ENCODE results near the gene SLC22A12.

SLC22A12 gene

DNA sequence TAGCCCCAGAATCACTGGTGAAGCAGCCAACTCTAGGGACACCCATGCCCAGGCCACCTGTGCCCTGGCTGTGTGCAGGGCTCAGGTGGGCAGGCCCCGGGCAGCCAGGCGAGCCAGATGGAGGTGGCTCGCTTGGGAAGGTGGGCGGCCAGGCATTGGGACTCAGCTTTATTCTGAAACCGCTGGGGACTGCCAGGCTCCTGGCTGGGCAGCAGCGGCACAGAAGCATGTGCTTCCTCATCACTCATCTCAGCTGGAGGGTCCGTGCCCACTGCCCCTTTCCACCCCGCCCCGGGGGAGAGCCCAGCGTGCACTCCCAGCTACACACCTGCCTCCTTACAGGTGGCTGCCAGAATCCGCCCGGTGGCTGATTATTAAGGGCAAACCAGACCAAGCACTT, 27.1 kb upstream of the SLC22A12 start:
- DNase-seq (ENCODE audit: low spot score), result no peak

DNA sequence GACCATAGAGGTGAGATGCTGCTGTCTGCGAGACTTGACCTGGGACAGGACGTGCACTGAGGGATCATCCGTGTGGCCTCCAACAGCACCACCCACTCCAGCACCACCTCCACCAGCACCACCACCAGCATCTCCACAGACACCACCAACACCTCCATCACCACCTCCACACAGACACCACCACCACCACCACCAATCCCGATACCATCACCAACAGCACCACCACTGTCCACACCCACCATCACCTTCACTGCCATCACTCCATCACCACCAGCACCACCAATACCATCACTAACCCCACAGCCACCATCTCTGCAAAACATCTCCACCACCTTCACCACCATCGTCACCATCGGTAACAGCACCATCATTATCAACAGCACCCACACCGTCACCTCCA, 26.6 kb upstream of the SLC22A12 start:
- no peak for DNase-seq (ENCODE audit: low spot score)

DNA sequence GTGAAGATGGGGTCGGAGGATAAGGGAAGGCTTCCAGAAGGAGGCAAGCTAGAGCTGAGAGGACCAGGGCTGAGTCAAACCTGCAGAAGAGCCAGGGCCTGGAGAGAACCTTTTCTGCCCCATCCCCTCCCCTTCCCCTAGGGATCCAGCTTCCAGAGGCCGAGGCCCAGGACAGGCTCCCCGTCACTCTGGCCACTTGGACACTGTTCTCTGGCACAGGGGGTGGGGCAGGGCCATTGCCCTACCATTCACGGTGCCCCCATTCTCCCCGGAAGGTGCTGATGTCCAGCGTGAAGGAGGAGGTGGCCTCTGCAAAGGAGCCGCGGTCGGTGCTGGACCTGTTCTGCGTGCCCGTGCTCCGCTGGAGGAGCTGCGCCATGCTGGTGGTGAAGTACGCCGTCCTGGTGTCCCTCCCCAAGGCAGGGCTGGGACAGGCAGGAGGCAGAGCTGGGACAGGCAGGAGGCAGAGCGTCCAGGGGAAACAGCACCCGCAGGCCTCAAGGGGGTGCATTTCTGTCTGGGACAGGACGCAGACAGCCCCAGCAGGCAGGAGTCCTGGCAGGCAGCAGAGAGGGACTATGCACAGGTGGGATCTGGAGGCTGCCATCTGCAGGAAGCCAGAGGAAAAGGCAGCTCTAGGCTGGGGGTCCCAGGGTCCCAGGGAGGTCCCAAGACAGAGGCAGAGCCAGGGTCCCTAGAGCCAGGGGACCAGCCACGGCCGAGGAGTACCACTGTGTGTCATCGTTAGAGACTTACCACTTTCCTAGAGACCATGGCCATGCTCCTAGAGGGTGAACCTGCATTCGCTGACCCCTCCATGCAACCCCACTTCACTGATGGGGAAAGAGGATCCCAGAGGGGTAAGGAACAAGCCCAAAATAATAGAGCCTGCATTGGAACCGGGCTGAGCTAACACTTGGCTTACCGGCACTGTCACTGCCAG, 25.8 kb upstream of the SLC22A12 start:
- no peak for DNase-seq (ENCODE audit: low spot score)

DNA sequence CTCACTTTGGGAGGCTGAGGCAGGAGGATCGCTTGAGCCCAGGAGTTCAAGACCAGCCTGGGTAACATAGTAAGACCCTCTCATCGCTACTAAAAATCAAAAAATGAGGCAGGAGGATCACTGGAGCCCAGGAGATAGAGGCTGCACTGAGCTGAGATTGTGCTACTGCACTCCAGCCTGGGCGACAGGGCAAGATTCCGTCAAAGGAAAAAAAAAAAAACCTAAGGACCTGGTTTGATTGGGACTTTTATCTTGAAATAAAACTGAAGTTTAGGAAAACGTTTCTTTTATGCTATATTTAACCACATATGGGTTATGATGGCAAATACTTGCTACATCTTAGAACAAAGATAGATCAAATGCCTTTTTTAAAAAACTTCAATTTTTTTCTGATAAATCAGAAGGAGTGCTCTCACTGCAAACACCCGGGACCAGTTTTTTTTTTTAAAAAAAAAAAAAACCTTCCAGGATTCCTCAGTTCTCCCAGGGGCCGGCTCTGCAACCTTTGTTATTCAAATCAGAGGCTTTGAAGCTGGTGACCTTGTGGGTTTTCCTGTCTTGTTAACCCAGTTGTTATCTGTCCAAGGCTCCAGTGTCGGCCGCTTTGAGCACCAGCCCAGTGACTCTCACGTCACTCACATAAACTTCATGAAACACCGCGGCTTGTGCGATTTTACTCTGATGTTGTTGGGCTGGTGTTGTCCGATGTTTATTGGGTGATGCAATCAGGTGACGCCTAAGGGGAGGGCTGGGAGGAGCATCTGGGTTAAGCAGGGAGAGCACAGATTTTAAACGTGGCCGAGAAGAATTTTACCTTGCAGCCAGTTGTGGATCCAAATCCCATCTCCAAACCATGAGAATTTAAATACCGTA, 24.7 kb upstream of the SLC22A12 start:
- peak; percentile 58 for DNase-seq (ENCODE audit: low spot score)

DNA sequence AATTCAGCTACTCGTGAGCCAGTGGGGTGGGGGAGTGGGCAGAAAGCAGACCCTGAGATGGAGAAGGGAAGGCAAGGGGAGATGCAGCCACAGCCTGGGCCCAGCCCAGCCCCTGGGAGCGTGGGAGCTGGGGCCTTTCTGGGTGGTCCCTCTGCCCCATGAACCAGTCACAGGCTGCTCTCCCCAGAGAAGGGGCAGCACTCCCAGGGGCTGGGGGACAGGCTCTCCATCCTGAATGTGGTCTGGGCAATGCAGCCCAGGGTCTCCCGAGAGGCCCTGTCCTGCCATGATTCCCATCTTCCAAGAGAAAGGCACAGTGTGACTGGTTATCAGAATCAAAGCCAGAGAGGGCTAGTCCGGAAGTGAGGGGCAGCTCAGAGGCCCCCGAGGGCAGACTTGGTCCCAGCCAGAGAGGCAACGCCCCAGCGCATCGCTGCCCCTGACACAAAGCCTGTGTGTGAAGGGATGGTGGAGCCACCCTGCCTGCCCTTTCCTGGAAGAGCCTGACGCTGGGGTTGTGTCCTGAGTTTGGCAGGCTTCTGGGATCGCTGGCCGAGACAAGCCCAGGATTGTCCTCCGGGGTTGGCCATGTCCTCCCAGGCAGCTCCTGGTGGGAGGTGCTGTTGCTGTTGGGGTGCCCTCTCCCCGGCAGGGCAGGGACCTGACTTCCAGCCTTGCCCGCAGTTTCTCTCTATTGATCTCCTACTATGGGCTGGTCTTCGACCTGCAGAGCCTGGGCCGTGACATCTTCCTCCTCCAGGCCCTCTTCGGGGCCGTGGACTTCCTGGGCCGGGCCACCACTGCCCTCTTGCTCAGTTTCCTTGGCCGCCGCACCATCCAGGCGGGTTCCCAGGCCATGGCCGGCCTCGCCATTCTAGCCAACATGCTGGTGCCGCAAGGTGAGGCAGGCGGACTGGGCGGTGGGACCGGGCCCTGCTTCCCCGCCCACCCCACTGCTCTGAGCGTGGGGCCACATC, 23.8 kb upstream of the SLC22A12 start:
- no peak for DNase-seq (ENCODE audit: low spot score)

DNA sequence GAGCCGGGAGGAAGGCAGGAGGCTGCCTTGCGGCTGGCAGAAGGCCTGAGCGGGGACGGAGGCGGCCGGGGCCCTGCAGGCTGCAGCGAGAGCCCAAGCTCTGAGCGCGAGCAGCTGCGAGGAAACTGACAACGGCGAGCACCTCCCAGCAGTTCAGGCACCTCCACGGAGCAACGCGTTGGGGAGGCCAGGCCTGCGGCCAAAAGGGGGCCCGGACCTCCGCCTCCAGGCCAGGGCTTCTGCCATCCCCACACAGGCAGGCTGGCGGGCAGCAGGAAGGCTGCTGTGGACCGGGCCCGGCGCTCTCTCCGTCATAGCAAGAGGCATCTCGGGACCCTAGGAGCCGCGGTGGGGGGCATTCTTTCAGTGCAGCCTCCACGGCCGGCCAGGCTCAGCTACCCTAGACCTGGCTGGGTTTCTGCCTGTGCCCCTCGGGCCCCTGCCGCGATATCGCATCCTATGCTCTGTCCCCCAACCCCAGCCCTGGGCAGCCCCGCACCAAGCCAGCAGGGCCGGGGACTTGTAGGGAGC, 22.9 kb upstream of the SLC22A12 start:
- DNase-seq (ENCODE audit: low spot score), result no peak

DNA sequence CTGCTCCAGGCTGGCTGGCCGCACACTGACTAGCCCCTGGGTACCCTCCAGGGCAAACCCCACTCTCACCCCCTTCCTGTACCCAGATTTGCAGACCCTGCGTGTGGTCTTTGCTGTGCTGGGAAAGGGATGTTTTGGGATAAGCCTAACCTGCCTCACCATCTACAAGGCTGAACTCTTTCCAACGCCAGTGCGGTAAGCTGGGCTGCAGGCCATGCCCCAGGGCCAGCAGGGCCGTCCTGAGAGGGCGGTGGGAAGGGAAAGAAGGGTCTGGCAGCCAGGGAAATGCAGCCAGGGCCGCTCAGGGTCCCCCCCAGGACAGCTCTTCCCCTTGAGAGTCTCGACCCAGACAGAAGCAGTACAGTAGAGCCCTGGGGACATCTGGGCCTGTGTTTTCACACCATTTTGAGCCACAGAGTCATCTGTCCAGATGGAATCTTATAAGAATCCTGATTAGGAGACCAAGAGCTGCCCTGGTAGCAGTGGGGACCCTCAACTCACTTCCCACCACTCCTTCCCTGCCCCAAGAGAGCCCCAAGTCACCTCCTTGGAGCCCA, 22.4 kb upstream of the SLC22A12 start:
- no peak for DNase-seq (ENCODE audit: low spot score)

DNA sequence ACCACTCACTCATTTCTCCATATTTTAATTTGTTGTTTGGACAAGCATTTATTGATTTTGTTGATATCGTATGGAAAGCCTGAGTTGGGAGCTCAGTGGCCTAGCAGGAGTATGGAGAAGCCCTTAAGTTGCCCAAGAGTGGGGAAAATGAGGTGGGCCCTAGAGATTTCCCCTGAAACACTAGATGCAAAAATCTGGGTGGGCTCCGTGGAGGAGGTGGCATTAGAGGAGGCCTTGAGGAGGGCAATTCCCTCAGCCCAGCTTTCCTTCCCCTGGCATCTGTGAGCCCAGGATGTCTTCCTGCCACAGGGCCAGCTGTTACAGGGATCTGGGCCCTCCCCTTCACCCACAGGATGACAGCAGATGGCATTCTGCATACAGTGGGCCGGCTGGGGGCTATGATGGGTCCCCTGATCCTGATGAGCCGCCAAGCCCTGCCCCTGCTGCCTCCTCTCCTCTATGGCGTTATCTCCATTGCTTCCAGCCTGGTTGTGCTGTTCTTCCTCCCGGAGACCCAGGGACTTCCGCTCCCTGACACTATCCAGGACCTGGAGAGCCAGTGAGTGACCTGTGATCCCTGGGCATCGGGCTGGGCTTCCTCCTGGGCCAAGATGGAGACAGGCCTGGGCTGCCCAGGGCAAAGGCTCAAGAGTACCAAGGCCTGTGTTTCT, 21.6 kb upstream of the SLC22A12 start:
- no peak for DNase-seq (ENCODE audit: low spot score)

DNA sequence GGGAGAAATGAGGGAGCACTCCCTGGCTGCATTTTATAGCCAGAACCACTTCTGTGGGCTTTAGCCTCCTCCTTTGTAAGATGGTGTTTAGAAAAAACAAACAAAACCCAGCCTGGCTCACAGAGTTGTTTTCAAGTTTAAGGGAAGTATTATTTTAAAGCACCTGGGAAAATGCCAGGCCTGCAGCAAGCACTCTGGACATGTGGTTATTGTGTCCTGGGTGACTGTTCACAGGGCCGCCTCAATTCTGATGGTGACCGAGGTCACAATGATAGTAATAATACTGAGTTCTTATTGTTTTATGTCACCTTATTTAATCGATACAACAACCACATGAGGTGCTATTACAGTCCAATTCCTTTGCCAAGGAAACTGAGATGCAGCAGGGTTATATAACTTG, 20.7 kb upstream of the SLC22A12 start:
- no peak for DNase-seq (ENCODE audit: low spot score)

DNA sequence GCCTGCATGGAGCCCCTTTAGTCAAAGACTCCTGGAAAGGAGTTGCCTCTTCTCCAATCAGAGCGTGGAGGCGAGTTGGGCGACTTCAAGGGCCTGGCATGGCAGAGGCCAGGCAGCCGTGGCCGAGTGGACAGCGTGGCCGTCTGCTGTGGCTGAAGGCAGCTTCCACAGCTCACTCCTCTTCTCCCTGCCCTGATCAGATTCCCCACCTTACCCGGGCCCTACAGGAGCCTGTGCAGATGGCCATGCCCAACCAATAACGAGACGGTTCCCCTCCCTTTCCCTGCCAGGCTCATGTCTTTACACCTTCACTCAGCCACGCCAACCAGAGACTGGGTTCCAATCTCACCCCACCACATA, 20.0 kb upstream of the SLC22A12 start:
- no peak for DNase-seq (ENCODE audit: low spot score)

DNA sequence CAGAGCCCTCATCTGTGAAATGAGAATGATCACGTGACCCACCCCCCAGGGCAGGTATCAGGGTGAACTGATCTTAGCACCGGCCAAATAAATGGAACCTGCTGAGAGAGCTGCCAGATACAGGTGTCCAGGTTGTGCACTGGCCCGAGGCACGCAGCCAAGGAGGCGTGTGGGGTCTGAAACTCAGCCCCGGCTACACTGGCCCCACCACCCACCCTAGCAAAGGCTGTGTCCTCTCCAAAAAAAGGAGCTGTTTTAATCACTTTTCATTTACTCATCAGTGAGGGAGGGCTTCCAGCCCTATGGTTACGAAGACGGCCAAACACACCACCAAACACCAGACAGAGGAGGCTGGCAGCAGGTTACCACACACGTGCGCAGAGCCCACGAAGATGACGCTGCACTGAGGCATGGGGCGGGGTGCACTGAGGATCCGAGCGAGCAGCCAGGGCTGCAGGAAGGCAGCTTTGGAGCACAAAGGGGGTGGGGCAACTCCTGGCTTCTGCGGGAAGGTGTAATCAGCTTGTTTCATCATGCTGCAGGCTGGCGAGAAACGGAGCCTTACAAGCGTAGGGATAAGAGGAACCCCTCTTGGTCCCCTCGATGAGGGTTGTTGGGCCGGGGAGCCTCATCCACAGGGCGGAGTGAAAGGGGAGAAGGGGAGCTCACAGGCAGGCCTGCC, 19.5 kb upstream of the SLC22A12 start:
- peak; percentile 50 for DNase-seq (ENCODE audit: low spot score)

DNA sequence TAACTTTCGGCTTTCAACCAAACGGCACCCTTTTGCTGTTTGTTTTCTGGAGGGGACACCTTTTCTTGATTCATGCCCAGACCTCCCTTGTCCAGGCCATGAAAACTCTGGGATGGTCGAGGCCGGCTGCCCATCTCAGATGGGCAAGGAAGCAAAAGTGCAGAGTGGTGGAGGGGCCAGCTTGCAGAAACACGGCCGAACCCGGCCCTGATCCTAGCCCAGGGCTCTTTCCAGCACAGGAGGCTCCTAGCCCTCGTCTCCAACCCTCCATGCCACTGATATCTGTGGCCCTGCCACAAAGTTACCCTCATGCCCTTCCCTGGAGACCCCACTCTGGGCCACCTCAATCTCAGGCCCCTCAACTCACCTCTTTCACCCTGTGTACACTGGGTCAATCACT, 18.9 kb upstream of the SLC22A12 start:
- DNase-seq (ENCODE audit: low spot score), result no peak

DNA sequence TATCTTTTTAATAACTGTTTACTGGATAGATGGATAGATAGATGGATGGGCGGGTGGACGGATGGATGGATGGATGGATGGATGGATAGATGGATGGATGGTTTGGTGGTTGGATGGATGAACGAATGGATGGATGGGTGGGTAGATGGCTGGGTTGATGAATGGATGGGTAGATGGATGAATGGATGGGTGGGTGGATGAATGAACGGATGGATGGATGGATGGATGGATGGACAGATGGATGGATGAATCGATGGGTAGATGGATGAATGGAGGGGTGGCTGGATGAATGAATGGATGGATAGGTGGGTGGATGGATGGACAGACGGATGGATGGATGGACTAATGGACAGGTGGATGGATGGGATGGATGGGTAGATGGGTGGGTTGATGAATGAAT, 13.8 kb upstream of the SLC22A12 start:
- no peak for DNase-seq (ENCODE audit: low spot score)

DNA sequence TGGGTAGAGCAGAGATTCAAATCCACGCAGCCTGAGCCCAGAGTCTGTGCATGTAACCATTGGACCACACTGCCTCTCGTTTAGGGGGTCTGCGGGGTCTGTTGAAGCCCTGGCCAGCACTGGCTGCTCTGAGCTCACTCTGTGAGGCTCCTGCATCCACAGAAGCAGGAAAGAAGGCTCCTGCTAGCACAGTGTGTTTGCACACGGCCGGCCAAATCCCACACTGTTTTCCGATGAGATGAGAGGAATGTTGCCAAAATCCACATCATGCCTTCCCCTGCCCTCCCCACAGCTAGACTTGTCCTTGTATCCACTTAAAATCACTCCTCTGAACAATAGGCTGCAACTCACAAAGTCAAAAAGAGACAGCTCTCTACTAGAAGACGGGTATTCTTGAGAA, 10.6 kb upstream of the SLC22A12 start:
- no peak for DNase-seq (ENCODE audit: low spot score)

DNA sequence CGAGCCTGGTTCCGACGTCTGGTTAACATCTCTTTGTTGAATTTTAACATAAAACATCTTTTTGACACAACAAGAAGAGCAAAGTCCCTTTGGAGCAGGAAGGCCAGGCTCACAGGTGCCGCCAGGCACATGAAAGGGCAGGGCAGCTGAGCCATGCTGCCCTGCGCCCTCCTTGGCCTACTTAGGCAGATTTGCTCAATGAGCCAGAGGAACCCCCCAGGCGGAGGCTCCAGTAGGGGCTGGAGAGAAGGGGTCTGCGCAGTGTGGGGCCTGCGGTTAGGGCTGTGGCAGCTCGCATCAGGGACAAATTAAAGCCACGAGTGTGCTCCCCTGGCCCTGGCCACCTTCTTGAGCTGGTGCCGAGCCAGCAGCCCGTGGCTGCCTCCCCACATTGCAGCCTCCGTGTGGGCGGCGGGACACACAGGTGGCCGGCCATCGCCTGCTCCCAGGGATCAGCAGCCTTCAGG, 9.9 kb upstream of the SLC22A12 start:
- DNase-seq (ENCODE audit: low spot score), result no peak

DNA sequence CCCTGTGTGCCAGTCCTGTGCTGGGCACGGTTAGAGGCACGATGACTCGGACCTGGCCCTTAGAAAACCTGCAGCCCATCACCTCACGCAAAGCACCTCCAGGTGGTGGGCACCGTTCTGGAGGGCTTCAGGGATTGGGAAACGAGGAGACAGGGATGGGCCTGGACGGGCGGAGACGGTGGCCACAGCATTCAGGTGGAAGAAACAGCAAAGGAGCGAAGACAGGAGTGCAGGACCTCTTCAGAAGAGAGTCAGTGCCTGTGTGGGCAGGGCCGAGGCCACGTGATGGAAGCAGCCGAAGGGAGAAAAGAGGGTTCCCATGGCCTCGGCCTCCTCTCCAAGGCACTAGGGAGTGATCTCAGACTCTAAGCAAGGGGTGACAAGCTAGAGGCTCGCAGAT, 8.1 kb upstream of the SLC22A12 start:
- no peak for DNase-seq (ENCODE audit: low spot score)

DNA sequence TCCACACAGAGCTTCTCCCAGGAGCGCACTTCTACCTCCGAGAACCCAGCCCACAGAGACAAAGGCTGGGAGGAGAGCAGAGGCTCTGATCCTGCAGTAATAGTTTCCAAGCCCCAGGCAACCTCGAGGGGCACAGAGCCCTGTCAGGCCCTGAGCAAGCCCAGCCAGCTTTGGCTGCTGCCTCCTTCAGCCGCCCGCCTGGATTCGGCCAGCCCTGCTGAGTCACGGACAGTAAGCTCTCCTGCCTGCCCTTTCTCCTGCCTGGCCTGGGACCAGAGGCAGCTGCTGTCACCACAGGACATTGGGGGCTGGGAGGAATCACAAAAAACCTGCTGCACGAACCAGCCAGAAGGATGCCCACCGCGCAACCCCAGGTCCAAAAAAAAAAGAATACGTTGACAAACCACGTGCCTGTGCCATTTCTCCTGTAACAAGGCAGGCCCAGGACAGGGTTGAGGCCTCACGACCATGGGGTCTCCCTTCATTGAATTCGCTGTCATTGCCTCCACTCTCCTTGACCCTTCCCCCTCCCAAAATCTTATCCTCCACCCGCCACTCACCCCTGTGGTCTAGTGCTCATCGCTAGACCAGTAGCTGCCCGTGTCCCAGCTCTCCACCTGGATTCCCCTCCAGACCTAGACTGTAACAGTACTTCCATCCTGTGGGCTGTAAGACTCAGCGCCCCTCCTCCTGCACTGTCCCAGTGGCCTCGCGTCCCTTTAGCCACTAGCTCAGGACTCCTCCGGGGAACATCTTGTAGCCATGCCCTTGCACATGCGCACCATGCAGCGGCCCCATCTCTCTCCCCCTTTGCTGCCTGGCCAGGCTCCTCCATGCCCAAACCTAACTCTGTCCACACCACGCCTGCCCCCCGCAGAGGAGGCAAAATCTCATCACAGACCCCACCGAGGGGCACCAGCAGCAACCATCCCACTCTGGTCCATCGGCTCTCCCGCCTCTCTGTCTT, 7.4 kb upstream of the SLC22A12 start:
- peak; percentile 18 for DNase-seq (ENCODE audit: low spot score)

DNA sequence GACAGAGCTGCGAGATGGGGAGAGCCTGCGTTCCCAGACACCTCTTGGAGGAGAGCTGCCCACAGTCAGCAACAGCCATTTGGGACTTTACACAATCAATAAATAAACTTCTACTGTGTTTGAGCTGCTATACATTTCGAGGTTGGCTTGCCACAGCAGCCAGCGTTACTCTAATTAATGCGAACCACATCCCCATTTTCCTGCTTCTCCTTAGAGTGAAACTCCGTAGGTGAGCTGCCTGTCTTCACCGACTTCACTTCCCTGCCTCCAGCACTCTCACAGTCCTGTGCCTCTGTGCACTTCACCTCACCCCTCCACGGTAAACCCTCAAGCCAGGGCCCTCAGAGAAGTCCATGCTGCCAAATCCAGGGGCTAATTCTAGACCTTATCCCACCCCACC, 5.9 kb upstream of the SLC22A12 start:
- DNase-seq (ENCODE audit: low spot score), result no peak

DNA sequence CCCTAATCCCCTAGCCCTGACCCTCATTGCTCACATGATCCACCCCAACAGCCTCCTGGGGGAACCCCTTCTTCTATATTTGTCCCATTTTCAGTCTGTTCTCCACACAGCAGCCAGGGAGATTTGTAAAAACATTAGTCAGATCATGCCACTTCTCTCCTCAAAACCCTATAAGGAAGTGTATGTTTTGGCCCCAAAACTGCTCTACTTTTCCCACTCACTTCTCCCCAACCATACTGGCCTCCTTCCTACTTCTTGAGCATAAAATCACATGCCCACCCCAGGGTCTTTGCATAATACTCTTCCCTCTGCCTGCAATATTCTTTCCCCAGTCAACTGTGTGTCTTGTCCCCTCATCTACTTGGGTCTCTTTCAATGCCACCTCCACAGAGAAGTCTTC, 4.7 kb upstream of the SLC22A12 start:
- no peak for DNase-seq (ENCODE audit: low spot score)
